Mesenchymal stem cell (in vitro differentiated cells and primary cell): Measurements from ENCODE around the gene FAAP100.
A peak's percentile ranks its signal among the peaks of the same experiment; 100 is the strongest.

ENCODE experiments used
- DNase-seq: peaks from one replicate; pipeline ENCODE4 v3.0.0-alpha.2; 2013
- H2AFZ ChIP-seq: one replicate; pipeline ENCODE4 v1.6.1; 2013; ENCODE audit warnings: low read depth, mild to moderate bottlenecking, control low read depth, inconsistent platforms, low read length, moderate library complexity
- H2AK5ac ChIP-seq: 2 replicates; pipeline ENCODE4 v1.6.1; 2013; ENCODE audit warnings: low read length, moderate library complexity, mild to moderate bottlenecking, inconsistent platforms; ENCODE audit not compliant: severe bottlenecking
- H2BK120ac ChIP-seq: one replicate; pipeline ENCODE4 v1.6.1; 2013; ENCODE audit warnings: low read depth, mild to moderate bottlenecking, inconsistent platforms, low read length, moderate library complexity
- H2BK12ac ChIP-seq, 2 experiments: one replicate each; pipeline ENCODE4 v1.6.1; 2013; ENCODE audit warnings: inconsistent platforms in 2 of 2, low read length in 2 of 2, mild to moderate bottlenecking in 2 of 2, moderate library complexity in 2 of 2, control low read depth in 1 of 2
- H2BK15ac ChIP-seq: one replicate; pipeline ENCODE4 v1.6.1; 2013; ENCODE audit warnings: mild to moderate bottlenecking, low read depth, inconsistent platforms; ENCODE audit not compliant: poor library complexity, severe bottlenecking
- H2BK5ac ChIP-seq: 2 replicates; pipeline ENCODE4 v1.6.1; 2013; ENCODE audit warnings: low read depth, mild to moderate bottlenecking, low read length, control low read depth, inconsistent platforms; ENCODE audit not compliant: poor library complexity, severe bottlenecking
- H3K14ac ChIP-seq, 2 experiments: one replicate each; pipeline ENCODE4 v1.6.1; 2013; ENCODE audit warnings: inconsistent platforms in 2 of 2, low read length in 2 of 2, control low read depth in 1 of 2, mild to moderate bottlenecking in 1 of 2, moderate library complexity in 1 of 2
- H3K18ac ChIP-seq, 2 experiments: one replicate each; pipeline ENCODE4 v1.6.1; 2013; ENCODE audit warnings: inconsistent platforms in 2 of 2, low read length in 2 of 2, control low read depth in 1 of 2, low read depth in 1 of 2, mild to moderate bottlenecking in 1 of 2
- H3K23ac ChIP-seq, 2 experiments: one replicate each; pipeline ENCODE4 v1.6.1; 2013; ENCODE audit warnings: inconsistent platforms in 2 of 2, low read length in 2 of 2, mild to moderate bottlenecking in 2 of 2, moderate library complexity in 2 of 2, control low read depth in 1 of 2
- H3K27ac ChIP-seq: 2 replicates; pipeline ENCODE4 v1.5.1; 2013; ENCODE audit warnings: mild to moderate bottlenecking, moderate library complexity, low read length, control low read depth, inconsistent platforms; ENCODE audit not compliant: poor library complexity, severe bottlenecking
- H3K27me3 ChIP-seq, 2 experiments: 2 replicates each; pipeline versions ENCODE4 v1.6.1 to v1.7.0; 2013; ENCODE audit warnings: low read length in 2 of 2, mild to moderate bottlenecking in 2 of 2, moderate library complexity in 2 of 2, control low read depth in 1 of 2, inconsistent platforms in 1 of 2; ENCODE audit not compliant: control insufficient read depth in 1 of 2, insufficient read depth in 1 of 2
- H3K36me3 ChIP-seq, 2 experiments: 2 replicates each; pipeline versions ENCODE4 v1.6.1 to v1.7.0; 2013; ENCODE audit warnings: low read length in 2 of 2, control low read depth in 1 of 2, inconsistent platforms in 1 of 2, low read depth in 1 of 2, mild to moderate bottlenecking in 1 of 2; ENCODE audit not compliant: insufficient read depth in 2 of 2, control insufficient read depth in 1 of 2
- H3K4ac ChIP-seq, 2 experiments: one replicate each; pipeline ENCODE4 v1.6.1; 2013; ENCODE audit warnings: inconsistent platforms in 2 of 2, low read length in 2 of 2, mild to moderate bottlenecking in 2 of 2, moderate library complexity in 2 of 2, control low read depth in 1 of 2, low read depth in 1 of 2
- H3K4me1 ChIP-seq: 2 replicates; pipeline ENCODE4 v1.6.1; 2013; ENCODE audit warnings: low read depth, low read length, control low read depth; ENCODE audit not compliant: control insufficient read depth, insufficient read depth
- H3K4me2 ChIP-seq: 2 replicates; pipeline ENCODE4 v1.6.1; 2013; ENCODE audit warnings: low read length, mild to moderate bottlenecking, inconsistent platforms; ENCODE audit not compliant: poor library complexity, severe bottlenecking
- H3K4me3 ChIP-seq, 2 experiments: 2 replicates each; pipeline versions ENCODE4 v1.5.1 to v1.7.0; 2013; ENCODE audit warnings: low read length in 2 of 2, mild to moderate bottlenecking in 2 of 2, control low read depth in 1 of 2, low read depth in 1 of 2; ENCODE audit not compliant: insufficient read depth in 1 of 2
- H3K79me1 ChIP-seq: replicated peaks from 2 replicates; pipeline ENCODE4 v1.6.1; 2013; ENCODE audit warnings: mild to moderate bottlenecking, control low read depth, low read length, inconsistent platforms; ENCODE audit not compliant: poor library complexity, severe bottlenecking
- H3K9ac ChIP-seq: 2 replicates; pipeline ENCODE4 v1.7.0; 2013; ENCODE audit warnings: mild to moderate bottlenecking, low read length, moderate library complexity
- H3K9me3 ChIP-seq: 2 replicates; pipeline ENCODE4 v1.7.0; 2013; ENCODE audit warnings: mild to moderate bottlenecking, low read length; ENCODE audit not compliant: control insufficient read depth
- H4K8ac ChIP-seq: one replicate; pipeline ENCODE4 v1.6.1; 2013; ENCODE audit warnings: inconsistent platforms, mild to moderate bottlenecking, low read length, moderate library complexity
- H4K91ac ChIP-seq: one replicate; pipeline ENCODE4 v1.6.1; 2013; ENCODE audit warnings: mild to moderate bottlenecking, low read length, inconsistent platforms
- WGBS: methylation state at CpG from one replicate; pipeline ENCODE4 v1.1.7; 2013; ENCODE audit warnings: mixed read lengths; 5-methylcytosine and 5-hydroxymethylcytosine counted together

Gene FAAP100

DNA sequence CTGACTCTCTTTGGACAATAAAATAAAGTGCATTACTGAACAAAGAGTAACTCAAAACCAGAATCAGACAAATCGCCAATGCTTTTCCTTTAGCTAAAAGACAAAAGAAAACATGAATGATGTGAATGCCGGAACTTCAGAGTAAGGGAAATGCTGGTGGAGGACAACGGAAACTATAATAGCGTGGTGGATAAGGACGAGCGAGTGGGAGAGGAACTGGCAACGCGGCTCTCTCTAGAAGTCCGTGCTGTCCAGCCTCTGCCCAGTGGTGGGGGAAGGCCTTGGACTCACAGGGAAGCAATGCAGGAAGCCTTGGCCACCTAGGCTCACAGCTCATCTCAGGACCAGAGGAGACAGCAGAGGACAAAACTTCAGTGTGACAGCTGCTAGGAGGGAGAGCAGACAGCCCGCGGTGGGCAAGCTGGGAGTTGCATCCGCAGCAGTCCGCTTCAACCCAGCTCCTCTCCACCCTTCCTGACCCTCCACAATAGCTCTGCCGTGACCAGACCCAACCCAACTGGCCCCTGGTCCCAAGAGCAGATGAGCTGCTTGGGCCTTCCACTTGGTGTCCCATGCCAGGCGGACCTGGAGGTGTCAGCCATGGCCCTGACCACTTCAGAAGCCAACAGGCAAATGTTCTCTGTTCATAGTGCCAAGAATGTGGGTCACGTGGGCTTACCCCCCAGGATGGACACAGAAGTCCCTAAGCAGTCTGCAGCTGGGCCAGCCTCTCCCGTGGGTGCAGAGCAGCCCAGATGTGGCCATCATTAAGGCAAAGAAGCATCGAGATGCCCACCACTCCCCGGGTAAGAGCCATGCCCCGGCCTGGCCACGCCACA, 5.3 kb upstream of the FAAP100 start:
- H3K4me2 ChIP-seq: no peak overlapping the region
- no peaks in the 10 kb centered on the region for H3K9me3 ChIP-seq

DNA sequence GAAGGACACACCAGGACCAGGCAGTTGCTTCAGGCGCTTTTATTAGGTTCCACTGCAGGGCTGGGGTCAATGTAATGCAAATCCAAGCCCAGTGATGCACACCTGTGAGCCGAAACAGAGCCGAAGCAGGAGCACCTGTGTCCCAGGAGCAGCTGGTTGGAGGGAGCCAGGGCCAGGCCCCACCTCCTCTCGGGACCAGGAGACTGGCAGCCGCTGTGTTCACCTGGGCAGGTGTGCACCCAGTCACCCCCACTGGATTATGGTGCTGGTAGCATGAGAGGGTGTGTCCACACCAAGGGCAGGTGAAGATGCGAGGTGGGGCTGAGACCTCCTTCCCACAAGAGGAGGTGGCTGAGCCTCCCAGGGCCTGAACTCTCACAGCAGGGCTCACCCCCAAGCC, 4.7 kb upstream of the FAAP100 start:
- Histone ChIP-seq H2AK5ac (no peak overlapping the region), H4K91ac (no peak overlapping the region), H3K27me3 (no peaks in the 10 kb centered on the region), H2BK15ac (peak overlapping the region; percentile 62), H3K4me1 (peaks cover 39% of the 10 kb centered on the region), H2BK5ac (no peak overlapping the region), H3K9ac (no peak overlapping the region), H3K79me1 (peaks cover 19% of the 10 kb centered on the region), H3K4ac (peak overlapping the region in 1 of 2 experiments; percentile 17), H2AFZ (no peak overlapping the region), H3K9me3 (no peaks in the 10 kb centered on the region), H3K14ac (peak overlapping the region in 1 of 2 experiments; percentile 79), H3K4me3 (no peak overlapping the region), H4K8ac (no peak overlapping the region), H3K18ac (no peak overlapping the region), H2BK120ac (no peak overlapping the region), H2BK12ac (no peak overlapping the region), H3K4me2 (no peak overlapping the region), H3K27ac (no peak overlapping the region), H3K23ac (no peak overlapping the region), H3K36me3 (peaks cover 53 to 54% of the 10 kb centered on the region in 2 experiments)
- 92% methylated on average over 6 of the region's 6 CpGs for WGBS
- no peak for DNase-seq

More for the DNA sequence above, 5.3 kb upstream of the FAAP100 start:
- no peak overlapping the region for H3K9ac ChIP-seq
- H2AFZ ChIP-seq: no peak overlapping the region
- 96% methylated on average over 21 of the region's 21 CpGs for WGBS
- H2BK15ac ChIP-seq: no peak overlapping the region
- H3K79me1 ChIP-seq: peaks cover 19% of the 10 kb centered on the region
- no peak overlapping the region for H2BK5ac ChIP-seq
- peaks cover 39% of the 10 kb centered on the region for H3K4me1 ChIP-seq
- H3K36me3 ChIP-seq: peaks cover 56 to 57% of the 10 kb centered on the region in 2 experiments
- H3K27me3 ChIP-seq: no peaks in the 10 kb centered on the region
- no peak overlapping the region for H3K18ac ChIP-seq
- H2AK5ac ChIP-seq: peak overlapping the region; percentile 12
- no peak overlapping the region for H4K91ac ChIP-seq
- H2BK120ac ChIP-seq: no peak overlapping the region
- no peak overlapping the region for H3K14ac ChIP-seq
- H4K8ac ChIP-seq: no peak overlapping the region
- peak overlapping the region in 1 of 2 experiments; percentile 34 for H3K23ac ChIP-seq
- DNase-seq: no peak
- H2BK12ac ChIP-seq: no peak overlapping the region
- no peak overlapping the region for H3K4ac ChIP-seq
- no peak overlapping the region for H3K4me3 ChIP-seq
- no peak overlapping the region for H3K27ac ChIP-seq

DNA sequence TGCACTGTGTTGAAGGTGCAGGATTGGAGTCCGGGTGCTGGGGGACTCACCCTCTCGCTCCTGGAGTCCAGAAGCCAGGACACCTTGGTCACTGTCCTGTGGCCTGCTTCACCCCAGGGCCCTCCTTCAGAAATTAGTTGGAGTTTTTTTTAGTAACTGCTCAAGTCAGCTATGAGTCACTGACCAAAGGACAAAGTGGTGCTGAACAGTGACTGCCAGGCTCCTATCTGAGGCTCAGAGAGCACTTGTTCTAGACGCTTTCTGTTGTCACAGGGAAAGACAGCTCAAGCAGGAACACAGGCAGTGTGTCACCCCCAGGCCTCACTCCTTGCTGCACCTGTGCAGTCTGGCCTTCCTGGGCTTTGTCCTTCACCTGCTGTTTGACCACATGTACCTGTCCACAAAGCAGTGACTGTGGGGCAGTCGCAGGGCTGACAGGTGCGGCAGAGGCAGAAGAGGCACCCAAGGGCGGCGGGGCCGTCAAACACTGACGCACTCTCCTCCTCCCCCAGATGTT, 4.1 kb upstream of the FAAP100 start:
- Histone ChIP-seq H3K9ac (peak overlapping the region; percentile 21), H3K18ac (peak overlapping the region in 1 of 2 experiments; percentile 18), H2BK120ac (no peak overlapping the region), H2AFZ (no peak overlapping the region), H3K4me1 (peaks cover 42% of the 10 kb centered on the region), H2AK5ac (peak overlapping the region; percentile 55), H3K36me3 (peaks cover 49% of the 10 kb centered on the region in 2 experiments), H2BK5ac (no peak overlapping the region), H3K4me2 (no peak overlapping the region), H3K27me3 (no peaks in the 10 kb centered on the region), H3K9me3 (no peaks in the 10 kb centered on the region), H2BK12ac (peak overlapping the region in 1 of 2 experiments; percentile 10), H3K27ac (peak overlapping the region; percentile 15), H3K23ac (peak overlapping the region in 1 of 2 experiments; percentile 57), H3K79me1 (peaks cover 19% of the 10 kb centered on the region), H3K4me3 (no peak overlapping the region), H3K4ac (no peak overlapping the region), H4K8ac (no peak overlapping the region), H2BK15ac (no peak overlapping the region), H4K91ac (no peak overlapping the region), H3K14ac (peak overlapping the region in 1 of 2 experiments; percentile 46)
- peak; percentile 72 for DNase-seq
- WGBS: 76% methylated on average over 9 of the region's 9 CpGs

DNA sequence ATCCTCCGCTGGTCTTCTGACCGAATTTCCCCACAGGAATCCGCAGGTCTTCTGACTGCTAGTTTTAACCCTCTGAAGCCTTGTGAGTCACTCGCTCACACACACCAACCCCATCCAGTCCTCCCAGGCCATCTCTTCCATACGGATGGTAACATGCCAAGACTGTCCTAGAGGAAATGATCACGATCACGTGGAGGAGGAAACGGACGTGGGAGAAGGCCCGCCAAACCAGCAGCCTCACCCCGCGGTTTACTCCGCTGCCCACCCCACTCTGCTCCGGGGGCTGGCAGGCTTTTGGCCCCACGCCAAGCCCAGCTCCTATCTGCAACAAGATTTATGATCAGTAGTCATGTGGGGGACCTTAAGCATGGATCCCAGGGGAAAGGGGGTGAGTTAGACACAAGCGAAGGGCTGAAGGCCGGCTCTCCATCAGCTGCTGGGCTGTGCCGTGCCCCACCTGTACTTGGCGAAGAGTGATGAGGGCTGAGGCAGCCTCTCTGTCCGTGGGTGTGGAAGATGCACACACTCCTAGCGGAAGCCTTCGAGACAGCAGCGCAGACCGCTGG, 1.5 kb upstream of the FAAP100 start:
- H3K27me3 ChIP-seq: no peaks in the 10 kb centered on the region
- peak overlapping the region; percentile 30 for H4K8ac ChIP-seq
- no peak overlapping the region for H2AFZ ChIP-seq
- H2BK120ac ChIP-seq: peak overlapping the region; percentile 7
- peak overlapping the region; percentile 29 for H4K91ac ChIP-seq
- peak overlapping the region; percentile 69 for H3K4me2 ChIP-seq
- DNase-seq: peak; percentile 97
- H3K4ac ChIP-seq: peak overlapping the region in 1 of 2 experiments; percentile 3
- peaks cover 55% of the 10 kb centered on the region for H3K4me1 ChIP-seq
- H3K9me3 ChIP-seq: no peaks in the 10 kb centered on the region
- H3K23ac ChIP-seq: no peak overlapping the region
- H3K18ac ChIP-seq: peak overlapping the region; percentile 25 to 91
- H3K36me3 ChIP-seq: peaks cover 44 to 52% of the 10 kb centered on the region in 2 experiments
- H3K4me3 ChIP-seq: peak overlapping the region in 1 of 2 experiments; percentile 92
- peak overlapping the region; percentile 11 for H2AK5ac ChIP-seq
- no peak overlapping the region for H3K14ac ChIP-seq
- H2BK12ac ChIP-seq: peak overlapping the region in 1 of 2 experiments; percentile 75
- no peak overlapping the region for H2BK5ac ChIP-seq
- peaks cover 27% of the 10 kb centered on the region for H3K79me1 ChIP-seq
- H3K27ac ChIP-seq: peak overlapping the region; percentile 72
- 42% methylated on average over 24 of the region's 24 CpGs for WGBS
- no peak overlapping the region for H2BK15ac ChIP-seq
- H3K9ac ChIP-seq: peak overlapping the region; percentile 88
